Measurements from ENCODE around the gene CSMD2.

- no peak for TF ChIP-seq YY1 (IDR thresholded peaks at IDR 0.05; ENCODE audit: insufficient read depth, insufficient read length)
- TF ChIP-seq SUZ12 (IDR thresholded peaks at IDR 0.05; ENCODE audit: extremely low read depth, insufficient read depth, insufficient read length): no peak
Measured at GRCh38 chr1:33503506-33503905, 661.5 kb downstream of the CSMD2 start.

All from NT2/D1 (cell line).